Stomach (tissue), 4 donors: ENCODE results near the gene CHSY3.

Source experiments
- EP300 ChIP-seq: sonication (generic); formaldehyde crosslinking; IDR thresholded peaks from one replicate; pipeline ENCODE4 v1.6.1; 2017; ENCODE audit warnings: antibody characterized with exemption
- POLR2A ChIP-seq, 4 donors: fragments of 450-650 bp; IDR thresholded peaks; one replicate each; pipeline ENCODE4 v1.6.1; 2016; ENCODE audit warnings: antibody characterized with exemption in 4 of 4, control low read depth in 2 of 4, mild to moderate bottlenecking in 1 of 4, moderate library complexity in 1 of 4
- POLR2AphosphoS5 ChIP-seq, 3 donors: sonication (generic); formaldehyde crosslinking; IDR thresholded peaks; one replicate each; pipeline ENCODE4 v1.6.1; 2016; ENCODE audit warnings: antibody characterized with exemption in 3 of 3
- TF ChIP-seq, protein P1 (sequence below), 7 experiments: fragments of 450-650 bp in 4 of 7; fragments of 200-600 bp in 3 of 7; sonication (generic) in 3 of 7; IDR thresholded peaks; one replicate each; pipeline ENCODE4 v1.5.1; 2016 to 2019; ENCODE audit warnings: antibody characterized with exemption in 7 of 7, control low read depth in 2 of 7, mild to moderate bottlenecking in 1 of 7

DNA sequence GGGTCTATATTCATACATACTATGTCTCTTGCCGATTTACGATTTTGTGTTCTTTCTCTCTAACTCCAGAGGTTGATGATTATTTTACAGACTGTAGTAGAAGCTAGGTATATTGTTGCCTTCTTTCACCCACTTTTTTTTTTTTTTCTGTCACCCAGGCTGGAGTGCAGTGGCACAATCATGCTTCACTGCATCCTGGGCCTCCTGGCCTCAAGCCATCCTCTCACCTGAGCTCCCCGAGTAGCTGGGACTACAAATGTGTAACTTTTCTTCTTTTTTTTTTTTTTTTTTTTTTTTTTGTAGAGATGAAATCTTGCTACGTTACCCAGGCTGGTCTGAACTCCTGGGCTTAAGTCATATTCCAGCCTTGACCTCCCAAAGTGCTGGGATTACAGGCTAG, 96.2 kb downstream of the CHSY3 start:
- TF ChIP-seq POLR2AphosphoS5 (IDR thresholded peaks at IDR 0.05) = no peak
- TF ChIP-seq, protein P1, sequence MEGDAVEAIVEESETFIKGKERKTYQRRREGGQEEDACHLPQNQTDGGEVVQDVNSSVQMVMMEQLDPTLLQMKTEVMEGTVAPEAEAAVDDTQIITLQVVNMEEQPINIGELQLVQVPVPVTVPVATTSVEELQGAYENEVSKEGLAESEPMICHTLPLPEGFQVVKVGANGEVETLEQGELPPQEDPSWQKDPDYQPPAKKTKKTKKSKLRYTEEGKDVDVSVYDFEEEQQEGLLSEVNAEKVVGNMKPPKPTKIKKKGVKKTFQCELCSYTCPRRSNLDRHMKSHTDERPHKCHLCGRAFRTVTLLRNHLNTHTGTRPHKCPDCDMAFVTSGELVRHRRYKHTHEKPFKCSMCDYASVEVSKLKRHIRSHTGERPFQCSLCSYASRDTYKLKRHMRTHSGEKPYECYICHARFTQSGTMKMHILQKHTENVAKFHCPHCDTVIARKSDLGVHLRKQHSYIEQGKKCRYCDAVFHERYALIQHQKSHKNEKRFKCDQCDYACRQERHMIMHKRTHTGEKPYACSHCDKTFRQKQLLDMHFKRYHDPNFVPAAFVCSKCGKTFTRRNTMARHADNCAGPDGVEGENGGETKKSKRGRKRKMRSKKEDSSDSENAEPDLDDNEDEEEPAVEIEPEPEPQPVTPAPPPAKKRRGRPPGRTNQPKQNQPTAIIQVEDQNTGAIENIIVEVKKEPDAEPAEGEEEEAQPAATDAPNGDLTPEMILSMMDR (IDR thresholded peaks at IDR 0.05) = no peak
- no peak for TF ChIP-seq EP300
- no peak for TF ChIP-seq POLR2A (IDR thresholded peaks at IDR 0.05)
